GM12873 (cell line): Measurements from ENCODE around the gene RHOF.

Experiments
- TF ChIP-seq, protein P1 (sequence below): IDR thresholded peaks from 2 replicates; pipeline ENCODE4 v1.5.1; 2012; ENCODE audit warnings: low read depth, mild to moderate bottlenecking, moderate library complexity, low read length, control low read depth; ENCODE audit not compliant: insufficient read depth; ENCODE audit errors: missing control alignments

The RHOF gene

GRCh38 chr12:121826318-121827150 lies 33.0 kb upstream of the RHOF start:
- TF ChIP-seq, protein P1, sequence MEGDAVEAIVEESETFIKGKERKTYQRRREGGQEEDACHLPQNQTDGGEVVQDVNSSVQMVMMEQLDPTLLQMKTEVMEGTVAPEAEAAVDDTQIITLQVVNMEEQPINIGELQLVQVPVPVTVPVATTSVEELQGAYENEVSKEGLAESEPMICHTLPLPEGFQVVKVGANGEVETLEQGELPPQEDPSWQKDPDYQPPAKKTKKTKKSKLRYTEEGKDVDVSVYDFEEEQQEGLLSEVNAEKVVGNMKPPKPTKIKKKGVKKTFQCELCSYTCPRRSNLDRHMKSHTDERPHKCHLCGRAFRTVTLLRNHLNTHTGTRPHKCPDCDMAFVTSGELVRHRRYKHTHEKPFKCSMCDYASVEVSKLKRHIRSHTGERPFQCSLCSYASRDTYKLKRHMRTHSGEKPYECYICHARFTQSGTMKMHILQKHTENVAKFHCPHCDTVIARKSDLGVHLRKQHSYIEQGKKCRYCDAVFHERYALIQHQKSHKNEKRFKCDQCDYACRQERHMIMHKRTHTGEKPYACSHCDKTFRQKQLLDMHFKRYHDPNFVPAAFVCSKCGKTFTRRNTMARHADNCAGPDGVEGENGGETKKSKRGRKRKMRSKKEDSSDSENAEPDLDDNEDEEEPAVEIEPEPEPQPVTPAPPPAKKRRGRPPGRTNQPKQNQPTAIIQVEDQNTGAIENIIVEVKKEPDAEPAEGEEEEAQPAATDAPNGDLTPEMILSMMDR, result no peak

DNA sequence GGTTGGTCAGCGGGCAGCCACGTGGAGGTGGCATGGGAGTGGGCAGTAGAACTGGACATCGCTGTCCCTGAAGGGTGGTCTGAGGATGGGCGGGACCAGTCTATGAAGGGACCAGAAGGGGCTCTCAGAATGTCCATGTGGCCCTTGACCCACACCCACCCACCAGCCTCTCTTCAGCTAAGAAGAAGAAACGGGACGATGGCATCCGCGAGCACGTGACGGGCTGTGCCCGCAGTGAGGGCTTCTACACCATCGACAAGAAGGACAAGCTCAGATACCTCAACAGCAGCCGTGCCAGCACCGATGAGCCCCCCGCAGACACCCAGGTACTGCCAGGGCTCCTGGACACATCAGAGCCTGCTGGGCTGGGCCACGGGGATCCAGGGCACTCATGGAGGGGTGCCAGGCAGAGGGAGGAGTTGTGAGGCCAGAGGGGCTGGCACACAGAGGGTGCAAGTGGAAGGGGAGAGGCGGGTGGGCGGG lies 31.6 kb upstream of the RHOF start:
- TF ChIP-seq, protein P1, result no peak

- TF ChIP-seq, protein P1, result no peak
These were observed 30.2 kb upstream of the RHOF start for GRCh38 chr12:121823727-121824115.

GRCh38 chr12:121823101-121823726 lies 29.7 kb upstream of the RHOF start:
- TF ChIP-seq, protein P1, result no peak

DNA sequence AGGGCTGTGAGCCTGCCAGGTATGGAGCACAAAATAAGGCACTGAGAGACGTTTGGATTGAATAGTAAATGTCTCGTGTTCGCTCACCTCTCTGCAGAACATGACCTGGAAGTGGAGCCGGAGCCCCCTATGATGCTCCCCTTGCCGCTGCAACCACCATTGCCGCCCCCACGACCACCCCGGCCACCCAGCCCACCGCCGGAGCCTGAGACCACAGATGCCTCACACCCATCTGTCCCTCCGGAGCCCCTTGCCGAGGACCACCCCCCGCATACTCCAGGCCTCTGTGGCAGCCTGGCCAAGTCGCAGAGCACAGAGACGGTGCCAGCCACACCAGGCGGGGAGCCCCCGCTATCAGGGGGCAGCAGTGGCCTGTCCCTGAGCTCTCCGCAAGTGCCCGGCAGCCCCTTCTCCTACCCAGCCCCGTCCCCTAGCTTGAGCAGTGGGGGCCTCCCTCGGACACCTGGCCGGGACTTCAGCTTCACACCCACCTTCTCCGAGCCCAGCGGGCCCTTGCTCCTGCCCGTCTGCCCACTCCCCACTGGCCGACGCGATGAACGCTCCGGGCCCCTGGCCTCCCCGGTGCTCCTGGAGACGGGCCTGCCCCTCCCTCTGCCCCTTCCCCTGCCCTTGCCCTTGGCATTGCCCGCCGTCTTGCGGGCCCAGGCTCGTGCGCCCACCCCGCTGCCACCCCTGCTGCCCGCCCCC lies 29.1 kb upstream of the RHOF start:
- TF ChIP-seq, protein P1, result no peak

DNA sequence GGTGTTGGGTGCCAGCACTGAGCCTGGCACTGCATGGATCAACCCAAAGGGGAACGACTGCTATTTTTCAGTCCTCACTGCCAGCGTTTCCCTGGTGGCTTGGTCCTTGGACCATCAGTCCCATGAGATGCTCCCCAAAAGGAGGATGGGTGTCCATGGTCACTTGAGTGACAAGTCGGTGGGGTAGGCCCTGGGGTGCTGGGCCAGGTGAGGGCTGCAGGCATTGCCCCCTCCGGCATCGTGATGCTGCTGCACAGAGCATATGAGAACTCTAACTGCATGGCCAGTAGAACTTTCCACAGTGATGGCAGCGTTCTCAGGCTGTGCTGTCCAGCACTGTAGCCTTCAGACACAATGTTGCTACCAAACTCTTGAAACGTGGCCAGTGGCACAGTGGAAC lies 26.6 kb upstream of the RHOF start:
- TF ChIP-seq, protein P1, result no peak
